Fibroblast of villous mesenchyme (primary cell): ENCODE results near the gene FBLN2. TPM values are rescaled to one million over a fixed set of nuclear protein-coding genes. Genes with fewer than 3 reads are reported as not detected.

Source experiments
- DNase-seq: peaks from one replicate; pipeline ENCODE4 v3.0.0-alpha.2; 2010; ENCODE audit warnings: low read depth
- H3K4me3 ChIP-seq: 2 replicates; pipeline ENCODE4 v1.5.1; 2011; ENCODE audit warnings: low read depth, mild to moderate bottlenecking, low read length
- total RNA-seq: library from RNA; depleted of rRNA; stranded (reverse); fragments of >200 nt; gene quantifications from 2 replicates; pipeline ENCODE4 v1.2.3, GENCODE V29; 2012
- TF ChIP-seq, protein P1 (sequence below): IDR thresholded peaks from 2 replicates; pipeline ENCODE4 v1.5.1; 2012; ENCODE audit warnings: low read depth, mild to moderate bottlenecking, low read length; ENCODE audit not compliant: insufficient read depth

FBLN2 gene
- total RNA-seq, 1 donor = 30.2 TPM

DNA sequence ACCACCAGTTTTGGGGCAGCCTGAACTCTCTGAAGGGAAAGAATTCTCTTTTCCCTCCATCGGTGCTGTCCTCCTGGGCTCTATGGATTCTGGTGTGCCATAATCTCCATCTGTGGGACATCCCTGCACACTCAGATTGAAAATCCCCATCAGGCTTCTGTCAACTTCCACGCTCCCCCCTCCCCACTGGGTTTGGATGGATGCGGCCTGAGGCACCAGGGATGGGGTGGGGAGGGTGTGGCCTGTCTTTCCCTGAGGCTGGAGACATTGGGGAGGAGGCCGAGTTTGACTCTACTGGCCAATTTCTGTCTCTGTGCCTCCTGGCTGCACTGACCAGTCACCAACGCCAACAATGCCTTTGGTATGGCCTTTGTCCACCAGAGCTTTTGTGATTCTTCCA, 16.3 kb upstream of the FBLN2 start:
- no peak overlapping the region for H3K4me3 ChIP-seq
- TF ChIP-seq, protein P1, sequence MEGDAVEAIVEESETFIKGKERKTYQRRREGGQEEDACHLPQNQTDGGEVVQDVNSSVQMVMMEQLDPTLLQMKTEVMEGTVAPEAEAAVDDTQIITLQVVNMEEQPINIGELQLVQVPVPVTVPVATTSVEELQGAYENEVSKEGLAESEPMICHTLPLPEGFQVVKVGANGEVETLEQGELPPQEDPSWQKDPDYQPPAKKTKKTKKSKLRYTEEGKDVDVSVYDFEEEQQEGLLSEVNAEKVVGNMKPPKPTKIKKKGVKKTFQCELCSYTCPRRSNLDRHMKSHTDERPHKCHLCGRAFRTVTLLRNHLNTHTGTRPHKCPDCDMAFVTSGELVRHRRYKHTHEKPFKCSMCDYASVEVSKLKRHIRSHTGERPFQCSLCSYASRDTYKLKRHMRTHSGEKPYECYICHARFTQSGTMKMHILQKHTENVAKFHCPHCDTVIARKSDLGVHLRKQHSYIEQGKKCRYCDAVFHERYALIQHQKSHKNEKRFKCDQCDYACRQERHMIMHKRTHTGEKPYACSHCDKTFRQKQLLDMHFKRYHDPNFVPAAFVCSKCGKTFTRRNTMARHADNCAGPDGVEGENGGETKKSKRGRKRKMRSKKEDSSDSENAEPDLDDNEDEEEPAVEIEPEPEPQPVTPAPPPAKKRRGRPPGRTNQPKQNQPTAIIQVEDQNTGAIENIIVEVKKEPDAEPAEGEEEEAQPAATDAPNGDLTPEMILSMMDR = no peak
- no peak for DNase-seq

DNA sequence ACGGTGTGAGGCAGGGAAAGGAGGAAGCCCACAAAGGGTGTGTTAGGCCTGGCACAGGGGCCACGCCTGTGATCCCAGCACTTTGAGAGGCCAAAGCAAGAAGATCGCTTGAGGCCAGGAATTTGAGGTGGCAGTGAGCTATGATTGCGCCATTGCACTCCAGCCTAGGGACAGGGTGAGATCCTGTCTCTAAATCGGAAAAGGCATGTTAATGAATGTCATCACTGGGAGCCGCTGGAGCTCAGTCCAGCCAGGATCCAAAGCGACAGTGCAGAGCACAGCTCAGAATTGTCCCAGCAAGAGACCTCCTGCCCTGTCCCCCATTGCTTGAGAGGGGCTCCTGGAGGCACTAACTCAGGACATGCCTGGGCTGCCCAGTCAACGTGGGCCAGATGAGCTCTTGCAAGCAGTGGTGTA, 15.0 kb upstream of the FBLN2 start:
- TF ChIP-seq, protein P1 = no peak

DNA sequence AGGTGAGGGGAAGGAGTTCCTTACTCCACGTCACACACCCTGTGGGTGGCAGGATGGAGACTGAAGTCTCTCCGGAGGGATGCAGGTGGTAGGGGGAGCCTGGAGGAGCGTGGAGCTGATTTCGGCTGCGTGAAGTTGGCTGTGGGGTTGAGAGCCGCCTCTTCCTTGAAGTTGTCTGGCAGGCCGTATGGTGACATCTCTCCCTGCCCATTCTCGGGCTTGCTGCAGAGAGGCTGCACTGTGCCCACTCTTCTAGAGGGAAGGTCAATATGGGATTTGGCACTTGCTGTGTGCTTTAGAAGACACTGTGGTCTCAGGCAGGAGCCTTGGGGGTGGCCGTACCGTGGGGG, 13.4 kb upstream of the FBLN2 start:
- TF ChIP-seq, protein P1 = no peak
- DNase-seq = no peak
- no peak overlapping the region for H3K4me3 ChIP-seq

More for the DNA sequence above, 15.0 kb upstream of the FBLN2 start:
- no peak for DNase-seq
- no peak overlapping the region for H3K4me3 ChIP-seq

DNA sequence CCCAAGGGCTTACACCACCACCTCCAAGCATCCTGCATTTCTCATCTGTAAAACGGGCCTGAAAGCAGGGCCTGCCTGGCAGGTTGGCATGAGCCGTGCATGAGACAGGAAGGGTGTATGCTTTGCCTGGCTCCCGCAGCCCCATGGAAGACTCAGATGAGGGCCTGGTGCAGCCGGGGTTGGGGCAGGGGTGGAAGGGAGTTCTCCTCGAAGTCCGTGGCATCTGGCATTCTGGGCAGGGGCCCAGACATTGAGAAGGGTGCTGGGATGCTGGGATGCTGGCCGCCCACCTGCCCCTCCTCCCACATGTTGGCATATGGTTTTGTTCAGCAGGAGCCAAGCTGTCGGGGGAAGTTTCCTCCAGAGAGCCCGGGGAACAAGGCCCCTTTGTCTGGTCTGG, 13.0 kb upstream of the FBLN2 start:
- TF ChIP-seq, protein P1 = no peak
- H3K4me3 ChIP-seq = no peak overlapping the region
- no peak for DNase-seq

DNA sequence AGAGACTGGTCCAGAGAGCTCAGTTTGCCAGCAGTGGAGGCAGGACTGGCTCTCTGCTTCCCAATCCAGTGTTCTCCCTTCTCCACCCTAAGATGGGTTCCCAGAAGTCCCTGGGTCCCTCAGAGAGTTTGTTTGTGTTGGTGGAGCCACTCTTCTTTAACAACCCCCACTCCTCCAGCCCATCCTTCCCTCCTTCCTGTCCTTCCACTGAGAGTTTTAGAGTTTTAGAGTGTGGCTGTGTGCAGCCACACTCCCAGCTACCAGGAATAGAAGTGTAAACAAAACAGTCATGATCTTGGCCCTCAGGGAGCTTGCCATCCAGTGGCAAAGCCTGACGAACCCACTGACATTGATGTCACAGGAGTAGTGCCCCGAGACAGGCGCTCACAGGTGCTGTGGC, 12.5 kb upstream of the FBLN2 start:
- H3K4me3 ChIP-seq = no peak overlapping the region
- no peak for DNase-seq
- TF ChIP-seq, protein P1 = no peak

DNA sequence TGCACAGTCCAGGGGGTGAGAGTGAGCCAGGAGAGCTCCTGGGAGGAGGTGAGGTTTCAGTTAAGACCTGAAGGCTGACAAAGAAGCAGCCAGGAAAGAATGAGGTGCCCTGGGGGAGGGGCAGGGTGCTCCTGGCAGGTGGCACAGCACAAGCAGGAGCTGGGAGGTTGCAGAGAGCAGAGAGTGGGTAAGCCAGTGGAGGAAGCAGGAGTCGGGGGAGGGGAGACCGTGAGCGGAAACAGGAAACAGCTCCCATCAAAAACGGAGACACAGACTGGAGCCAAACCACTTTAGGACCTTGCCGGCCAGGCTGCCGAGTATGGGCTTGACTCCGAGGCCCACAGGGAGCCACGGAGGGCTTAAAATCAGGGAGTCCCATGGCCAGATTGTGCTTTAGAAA, 12.1 kb upstream of the FBLN2 start:
- TF ChIP-seq, protein P1 = no peak
- H3K4me3 ChIP-seq = no peak overlapping the region
- DNase-seq = no peak

DNA sequence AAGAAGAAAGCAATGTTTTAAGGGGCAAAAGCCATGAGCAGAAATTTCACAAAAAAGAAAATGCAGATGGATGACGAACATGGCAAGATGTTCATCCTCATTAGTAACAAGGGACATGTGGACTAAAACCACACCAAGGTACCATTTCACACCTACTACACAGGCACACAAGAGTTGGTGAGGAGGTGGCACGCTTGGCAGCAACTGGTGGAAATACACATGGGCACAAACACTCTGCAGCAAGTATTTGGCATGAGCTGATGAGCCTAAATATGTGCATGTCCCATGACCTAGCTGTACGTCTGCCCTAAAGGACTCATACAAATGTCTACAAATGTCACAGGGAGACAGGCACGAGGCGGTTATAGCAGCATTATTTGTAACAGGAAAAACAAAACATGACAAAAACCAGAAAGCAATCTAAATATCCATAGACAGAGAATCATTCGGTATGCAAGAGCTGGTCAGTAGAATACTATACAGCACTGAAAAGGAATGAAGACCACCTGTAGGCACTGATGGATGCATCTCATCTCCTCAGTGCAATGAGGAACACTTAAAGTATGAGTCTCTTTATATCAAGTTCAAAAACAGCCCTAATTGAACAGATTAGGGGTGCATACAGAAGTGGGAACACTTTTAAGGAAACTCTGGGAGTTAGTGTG, 11.5 kb upstream of the FBLN2 start:
- TF ChIP-seq, protein P1 = no peak
- no peak for DNase-seq
- no peak overlapping the region for H3K4me3 ChIP-seq
